Coronary artery (tissue), 2 donors: ENCODE results near the gene GAPT.

ENCODE experiments used
- DNase-seq: peaks from one replicate; pipeline ENCODE4 v3.0.0-alpha.2; 2017; ENCODE audit warnings: low spot score
- H3K27ac ChIP-seq, 2 donors: fragments of 200-600 bp; sonication (generic); one replicate each; pipeline ENCODE4 v1.5.1; 2016 to 2019
- H3K4me3 ChIP-seq: fragments of 200-600 bp; sonication (generic); 2 replicates; pipeline ENCODE4 v1.5.1; 2016; ENCODE audit warnings: mild to moderate bottlenecking, moderate library complexity
- TF ChIP-seq, protein P1 (sequence below): fragments of 200-600 bp; sonication (generic); IDR thresholded peaks from one replicate; pipeline ENCODE4 v1.5.1; 2019; ENCODE audit warnings: antibody characterized with exemption

GAPT gene

DNA sequence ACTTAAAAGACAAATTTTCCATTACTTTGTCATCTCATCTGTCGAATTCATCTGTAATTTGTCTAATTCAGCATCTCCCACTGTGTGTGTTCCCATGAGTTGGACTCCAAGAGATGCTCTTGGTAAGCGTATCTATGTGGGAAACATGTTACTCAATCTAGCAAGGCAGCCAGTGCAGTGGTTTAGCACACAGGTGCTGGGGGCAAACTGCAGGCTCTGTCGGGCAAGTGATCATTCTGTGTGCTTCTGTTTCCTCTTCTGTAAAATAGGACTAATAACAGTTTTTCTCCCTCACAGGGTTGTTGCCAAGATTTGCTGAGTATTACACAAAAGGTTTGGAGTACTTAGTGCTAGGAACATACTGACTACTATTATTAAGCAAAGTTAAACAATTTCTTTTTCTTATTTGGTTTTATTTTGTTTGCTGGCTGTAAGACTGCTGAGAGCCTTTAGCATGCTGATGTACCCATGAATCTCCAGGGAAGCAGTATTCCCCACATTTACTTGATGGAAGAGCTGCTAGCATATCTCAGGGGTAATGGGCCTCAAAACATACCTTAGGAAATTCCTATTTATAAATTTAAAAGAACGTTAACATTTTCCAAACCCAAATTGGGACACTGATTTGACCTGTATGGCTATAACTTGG lies 709 bp upstream of the GAPT start:
- TF ChIP-seq, protein P1, sequence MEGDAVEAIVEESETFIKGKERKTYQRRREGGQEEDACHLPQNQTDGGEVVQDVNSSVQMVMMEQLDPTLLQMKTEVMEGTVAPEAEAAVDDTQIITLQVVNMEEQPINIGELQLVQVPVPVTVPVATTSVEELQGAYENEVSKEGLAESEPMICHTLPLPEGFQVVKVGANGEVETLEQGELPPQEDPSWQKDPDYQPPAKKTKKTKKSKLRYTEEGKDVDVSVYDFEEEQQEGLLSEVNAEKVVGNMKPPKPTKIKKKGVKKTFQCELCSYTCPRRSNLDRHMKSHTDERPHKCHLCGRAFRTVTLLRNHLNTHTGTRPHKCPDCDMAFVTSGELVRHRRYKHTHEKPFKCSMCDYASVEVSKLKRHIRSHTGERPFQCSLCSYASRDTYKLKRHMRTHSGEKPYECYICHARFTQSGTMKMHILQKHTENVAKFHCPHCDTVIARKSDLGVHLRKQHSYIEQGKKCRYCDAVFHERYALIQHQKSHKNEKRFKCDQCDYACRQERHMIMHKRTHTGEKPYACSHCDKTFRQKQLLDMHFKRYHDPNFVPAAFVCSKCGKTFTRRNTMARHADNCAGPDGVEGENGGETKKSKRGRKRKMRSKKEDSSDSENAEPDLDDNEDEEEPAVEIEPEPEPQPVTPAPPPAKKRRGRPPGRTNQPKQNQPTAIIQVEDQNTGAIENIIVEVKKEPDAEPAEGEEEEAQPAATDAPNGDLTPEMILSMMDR = no peak
- Histone ChIP-seq H3K4me3 (no peak overlapping the region), H3K27ac (no peak overlapping the region)
- DNase-seq = no peak

DNA sequence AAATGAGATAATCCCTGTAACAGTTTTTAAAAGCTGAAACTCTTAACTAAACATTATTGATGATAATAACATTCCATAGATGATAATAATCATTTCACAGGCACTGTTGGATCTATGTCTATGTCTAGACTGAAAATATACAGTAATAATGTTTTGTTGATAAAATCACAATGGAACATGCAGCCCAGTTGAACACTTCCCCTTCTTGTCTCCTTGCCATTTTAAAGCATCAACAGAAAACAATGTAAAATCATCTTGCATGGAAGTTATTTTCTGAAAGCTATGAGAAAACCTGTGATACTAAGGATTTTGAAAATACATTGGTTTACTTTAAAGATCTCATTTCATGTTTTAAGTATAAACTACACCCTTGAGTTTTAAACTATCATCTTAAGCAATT lies 1.9 kb downstream of the GAPT start:
- no peak overlapping the region for H3K4me3 ChIP-seq
- no peak overlapping the region for H3K27ac ChIP-seq
- no peak for DNase-seq
- TF ChIP-seq, protein P1 = no peak

DNA sequence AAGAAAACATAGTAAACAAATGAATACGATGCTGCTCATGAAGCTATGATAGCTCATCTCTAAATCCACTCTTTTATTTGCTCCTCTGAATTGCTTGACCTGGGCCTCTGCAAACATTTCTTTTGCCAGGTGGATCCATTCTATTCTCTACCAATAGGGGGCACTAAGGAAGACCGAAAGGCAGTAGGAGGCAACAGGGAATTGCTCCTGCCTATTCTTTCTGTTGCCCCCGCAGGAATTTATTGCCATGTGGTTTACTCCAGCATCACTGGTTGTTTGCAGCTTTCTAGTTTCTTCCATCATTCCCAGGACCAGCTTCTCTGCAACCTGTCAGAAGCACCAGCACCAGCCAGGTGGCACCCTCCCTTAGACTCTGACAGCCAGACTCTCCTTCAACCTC lies 5.3 kb downstream of the GAPT start:
- no peak for DNase-seq
- Histone ChIP-seq H3K27ac (no peak overlapping the region), H3K4me3 (no peak overlapping the region)
- TF ChIP-seq, protein P1 = no peak

DNA sequence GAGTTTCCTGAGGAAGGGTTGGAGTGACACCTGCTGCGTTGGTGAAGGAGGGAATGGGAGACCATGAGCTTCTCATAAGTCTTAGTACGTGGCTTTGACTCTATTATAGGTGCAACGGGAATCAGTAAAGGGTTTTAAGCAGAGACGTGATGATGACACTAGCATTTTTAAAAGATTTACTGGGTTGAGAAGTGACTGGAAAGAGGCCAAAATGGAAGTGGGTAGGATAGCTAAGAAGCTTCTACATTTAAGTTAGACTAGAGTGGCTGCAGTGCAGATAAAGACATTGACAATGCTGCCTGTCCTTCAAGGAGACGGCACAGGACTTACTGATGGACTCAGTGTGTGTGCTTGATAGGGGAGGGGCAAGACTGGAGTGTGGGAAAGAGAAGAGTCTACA lies 6.2 kb downstream of the GAPT start:
- TF ChIP-seq, protein P1 = no peak
- DNase-seq = no peak
- Histone ChIP-seq H3K4me3 (no peak overlapping the region), H3K27ac (no peak overlapping the region)

DNA sequence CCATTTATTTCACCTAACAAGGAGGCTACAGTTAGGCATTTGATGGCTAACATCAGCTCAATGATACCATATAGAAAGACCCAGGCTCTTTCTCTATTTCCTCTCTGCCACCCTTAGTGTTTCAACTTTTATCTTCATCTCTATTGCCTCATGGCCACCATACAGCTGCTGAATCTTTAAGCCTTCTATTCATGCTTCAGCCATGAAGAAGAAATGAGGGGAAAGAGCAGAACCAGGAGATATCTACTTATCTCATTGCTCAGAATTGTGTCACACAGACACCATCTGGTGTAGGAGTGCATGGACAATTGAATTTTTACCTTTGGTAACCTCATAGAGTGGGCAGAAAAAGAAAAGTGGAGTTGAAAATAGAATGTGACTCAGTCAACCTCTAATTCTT lies 6.7 kb downstream of the GAPT start:
- H3K27ac ChIP-seq = no peak overlapping the region
- H3K4me3 ChIP-seq = no peak overlapping the region
- DNase-seq = no peak
- TF ChIP-seq, protein P1 = no peak

DNA sequence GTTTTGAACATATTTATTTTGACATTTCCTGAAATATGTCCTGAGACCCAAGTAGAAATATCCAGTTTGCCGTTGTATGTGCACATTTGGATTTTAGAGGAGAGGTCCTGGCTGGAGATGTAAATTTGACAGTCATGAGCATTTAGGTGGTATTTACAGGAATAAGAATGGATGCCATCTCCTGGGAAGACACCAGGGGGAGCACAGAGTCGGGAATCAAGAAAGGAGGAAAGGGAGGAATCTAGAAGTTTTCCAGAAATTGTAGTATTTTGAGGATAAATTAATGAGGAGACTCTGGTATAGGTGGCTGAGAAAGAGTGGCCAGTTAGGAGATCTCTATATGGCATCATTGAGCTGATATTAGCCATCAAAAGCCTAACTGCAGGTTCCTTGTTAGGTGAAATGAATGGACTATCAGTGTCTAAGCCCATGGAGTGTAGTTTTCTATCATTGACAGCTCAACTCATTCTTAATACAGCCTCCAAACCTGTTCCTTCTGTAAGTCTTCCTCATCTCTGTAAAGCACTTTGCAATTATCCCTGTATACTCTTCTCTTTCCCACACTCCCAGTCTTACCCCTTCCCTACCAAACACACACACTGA lies 7.2 kb downstream of the GAPT start:
- H3K4me3 ChIP-seq = no peak overlapping the region
- TF ChIP-seq, protein P1 = peak; percentile 58
- DNase-seq = no peak

DNA sequence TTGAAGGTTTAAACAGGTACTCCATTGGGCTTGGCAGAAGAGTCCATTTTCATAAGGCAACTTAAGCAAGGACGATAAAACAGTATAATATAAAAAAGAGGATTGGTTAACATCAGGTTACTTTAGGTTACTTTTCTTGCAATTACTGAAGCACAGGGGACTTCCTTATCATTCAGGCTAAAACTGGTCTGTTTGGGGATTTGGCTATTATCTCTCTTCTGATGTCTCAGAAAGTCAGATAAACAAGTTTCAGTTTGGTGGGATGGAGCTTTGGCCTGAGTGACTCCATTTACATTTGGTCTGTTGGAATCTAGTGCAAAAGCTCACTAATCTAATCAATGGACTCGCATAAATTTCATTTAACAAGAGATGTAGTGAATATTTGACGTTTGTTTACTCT lies 8.0 kb downstream of the GAPT start:
- no peak overlapping the region for H3K4me3 ChIP-seq
- no peak for DNase-seq
- TF ChIP-seq, protein P1 = no peak
- H3K27ac ChIP-seq = no peak overlapping the region

More for the DNA sequence above, 7.2 kb downstream of the GAPT start:
- H3K27ac ChIP-seq = no peak overlapping the region
